HT1080 (cell line): Measurements from ENCODE around the gene SCAF11. TPM values are rescaled to one million over a fixed set of nuclear protein-coding genes. Genes with fewer than 3 reads are reported as not detected.

Experiments used
- DNase-seq: peaks from one replicate; pipeline ENCODE4 v3.0.0-alpha.2; 2015; ENCODE audit warnings: low read depth
- small RNA-seq: library from RNA; depleted of rRNA; stranded (forward); fragments of <200 nt; gene quantifications from one replicate; pipeline ENCODE3, GENCODE V24; 2014
- total RNA-seq: library from RNA; depleted of rRNA; stranded (reverse); fragments of >200 nt; shearing (Covaris generic); gene quantifications from 2 replicates; pipeline ENCODE4 v1.2.3, GENCODE V29; 2014

Gene SCAF11
- total RNA-seq, 1 experiment from 2014 or later, result 67.4 TPM

DNA sequence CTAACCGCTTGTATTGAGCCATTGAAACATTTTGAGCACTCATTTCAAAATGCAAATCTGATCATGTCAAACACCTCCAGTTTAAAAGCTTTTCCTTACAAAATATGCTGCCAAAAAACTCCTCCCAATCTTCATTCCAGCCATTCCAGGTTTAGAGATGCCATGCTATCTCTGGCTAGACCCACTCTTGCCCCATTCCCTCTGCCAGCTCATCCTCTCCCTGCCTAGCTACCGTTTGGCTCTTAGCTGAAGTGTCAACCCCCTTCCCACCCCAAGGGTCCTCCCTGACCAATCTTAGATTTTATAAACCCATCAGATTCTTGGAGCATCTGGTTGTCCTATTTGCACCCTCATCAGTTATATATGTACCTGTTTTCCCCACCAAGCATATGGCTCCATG is 75.0 kb downstream of the SCAF11 start:
- no peak for DNase-seq

DNA sequence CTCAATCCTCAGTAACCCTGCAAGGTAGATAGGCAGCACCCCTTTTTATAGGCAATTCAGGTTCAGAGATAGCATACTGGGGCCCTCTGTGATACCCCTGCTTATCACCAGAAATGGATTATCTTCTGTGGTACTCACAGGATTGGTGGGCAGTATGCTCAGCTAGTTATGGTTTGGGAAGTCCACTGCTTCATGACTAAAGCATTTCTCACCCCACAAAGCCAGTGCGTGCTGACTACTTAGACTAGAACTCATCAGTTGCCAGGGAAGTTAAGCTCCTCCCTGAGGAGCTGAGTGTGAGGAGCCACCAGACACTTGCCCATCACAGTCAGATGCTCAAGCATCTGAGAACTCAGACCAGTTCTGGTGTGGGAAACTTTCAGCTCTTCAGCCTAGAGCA is 76.3 kb downstream of the SCAF11 start:
- DNase-seq, result peak; percentile 78

DNA sequence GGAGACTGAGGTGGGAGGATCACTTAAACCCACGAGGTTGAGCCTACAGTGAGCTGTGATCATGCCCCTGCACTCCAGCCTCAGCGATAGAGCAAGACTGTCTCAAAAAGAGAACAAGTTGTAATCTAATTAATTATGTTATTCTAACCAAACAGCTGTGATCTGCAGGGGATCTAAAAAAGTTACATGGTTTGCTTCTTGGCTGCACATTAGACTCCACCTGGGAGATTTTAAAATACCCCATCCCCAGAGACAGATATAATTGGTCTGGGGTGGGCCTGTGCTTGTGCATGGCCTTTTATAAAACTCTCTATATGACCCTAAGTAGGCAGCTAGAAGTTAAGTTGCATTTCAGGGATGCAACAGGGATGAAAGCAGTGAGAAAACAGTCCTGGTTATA is 76.7 kb downstream of the SCAF11 start:
- no peak for DNase-seq

DNA sequence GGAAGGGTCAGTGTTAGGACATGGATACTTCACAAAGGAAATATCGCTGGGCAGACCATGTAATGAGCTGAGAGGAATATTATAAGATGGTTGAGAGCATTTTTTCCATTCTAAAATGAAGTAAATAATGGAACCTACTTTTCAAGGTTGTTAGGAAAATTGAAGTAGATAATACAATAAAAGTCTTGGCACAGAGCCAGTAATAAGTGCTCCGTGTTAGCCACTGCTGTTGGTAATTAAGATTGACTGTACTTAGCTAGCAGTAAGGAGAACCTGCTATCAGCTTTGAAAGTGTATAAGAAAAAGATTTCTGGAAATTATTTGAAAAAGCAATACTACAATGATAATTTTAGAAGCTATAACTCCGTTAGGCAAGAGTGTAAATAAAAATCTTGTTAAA is 77.6 kb downstream of the SCAF11 start:
- DNase-seq, result no peak

DNA sequence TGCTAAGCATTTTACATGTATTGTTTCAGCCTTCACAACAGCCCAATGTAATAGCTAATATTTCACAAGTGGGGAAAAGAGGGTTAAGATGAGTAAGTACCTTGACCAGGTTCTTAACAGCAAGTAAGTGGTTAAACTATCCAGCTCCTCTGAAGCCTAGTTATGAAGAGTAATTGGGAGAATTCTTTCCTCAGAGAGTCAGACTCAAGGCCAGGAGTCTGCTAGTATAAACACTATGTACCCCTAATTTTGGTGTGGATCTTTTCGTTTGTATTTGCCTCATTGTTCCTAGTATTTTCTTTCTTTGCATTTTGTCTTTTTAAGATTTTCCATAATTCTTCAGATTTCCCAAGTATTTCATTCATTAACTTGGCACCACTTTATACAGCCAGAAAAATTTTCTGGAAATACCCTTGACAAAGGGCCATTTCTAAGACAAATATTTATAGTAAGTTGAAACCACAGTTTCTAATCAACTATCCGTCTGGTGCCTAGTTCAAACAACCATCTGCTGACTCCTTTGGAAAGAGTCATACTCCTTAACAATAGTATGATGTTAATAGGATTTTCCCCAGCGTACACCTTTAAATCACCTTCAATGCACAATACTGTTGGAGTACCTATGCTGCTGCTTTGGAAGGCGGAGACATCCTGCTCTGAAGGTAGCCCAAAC is 81.2 kb downstream of the SCAF11 start:
- no peak for DNase-seq

DNA sequence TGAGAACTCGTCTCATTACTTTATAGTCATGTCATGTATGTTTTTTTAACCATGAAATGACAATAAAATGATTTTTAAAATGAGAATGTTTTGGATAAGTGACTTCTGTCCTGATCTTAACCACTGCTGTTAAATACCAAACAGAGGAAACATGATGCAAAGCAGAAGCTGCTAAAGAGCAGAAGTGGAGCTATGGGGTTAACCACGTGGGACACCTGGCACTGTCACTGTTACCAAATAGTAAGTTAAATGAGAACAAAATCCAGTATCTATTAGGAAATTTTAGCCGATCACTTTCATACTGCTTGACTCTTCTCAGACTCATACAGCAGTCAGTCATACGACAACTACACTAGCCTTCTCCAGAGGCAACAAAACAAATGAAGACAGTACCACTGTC is 82.4 kb downstream of the SCAF11 start:
- no peak for DNase-seq

DNA sequence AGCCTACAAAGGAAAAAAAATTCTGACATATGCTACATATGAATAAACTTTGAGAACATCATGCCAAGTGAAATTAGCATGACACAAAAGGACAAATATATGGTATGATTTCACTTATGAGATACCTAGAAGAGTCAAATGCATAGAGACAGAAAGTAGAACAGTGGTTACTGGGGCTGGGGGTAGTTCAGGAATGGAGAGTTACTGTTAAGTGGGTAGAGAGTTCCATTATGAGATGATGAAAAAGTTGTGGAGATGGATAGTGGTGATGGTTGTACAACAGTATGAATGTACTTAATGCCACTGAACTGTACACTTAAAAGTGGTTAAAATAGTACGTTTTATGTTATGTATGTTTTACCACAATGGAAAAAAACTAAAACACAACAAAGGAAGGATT is 92.3 kb downstream of the SCAF11 start:
- no peak for DNase-seq

DNA sequence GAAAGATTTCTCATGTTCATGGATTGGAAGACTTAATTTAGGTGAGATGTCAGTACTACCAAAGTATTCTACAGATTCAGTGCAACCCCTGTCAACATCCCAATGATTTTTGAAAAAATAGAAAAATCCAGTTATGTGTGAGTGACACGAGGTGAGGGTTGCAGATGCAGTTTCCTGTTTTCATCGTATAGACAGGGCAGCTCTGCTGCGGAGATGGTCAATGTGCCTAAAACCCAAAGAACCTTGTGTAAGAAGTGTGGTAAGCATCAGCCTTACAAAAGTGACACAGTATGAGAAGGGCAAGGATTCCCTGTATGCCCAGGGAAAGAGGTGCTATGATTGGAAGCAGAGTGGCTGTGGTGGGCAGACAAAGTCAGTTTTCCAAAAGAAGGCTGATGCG is 94.4 kb downstream of the SCAF11 start:
- DNase-seq, result no peak

DNA sequence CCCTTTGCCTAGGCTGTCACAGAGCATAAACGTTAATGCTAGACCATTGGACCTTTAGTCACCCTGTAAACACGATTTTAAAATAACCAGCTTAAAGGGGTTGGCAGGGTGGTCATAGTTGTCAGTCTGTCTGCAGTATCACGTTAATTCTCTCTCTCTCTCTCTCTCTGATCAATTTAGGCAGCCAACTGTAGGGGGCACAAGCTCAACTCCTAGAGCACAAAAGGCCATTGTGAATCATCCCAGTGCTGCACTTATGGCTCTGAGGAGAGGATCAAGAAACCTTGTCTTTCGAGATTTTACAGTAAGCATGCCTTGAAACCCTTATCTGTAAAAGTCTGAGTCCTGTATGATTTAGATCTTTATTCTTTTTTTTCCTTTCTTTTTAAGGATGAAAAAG is 97.1 kb downstream of the SCAF11 start:
- DNase-seq, result peak; percentile 33

DNA sequence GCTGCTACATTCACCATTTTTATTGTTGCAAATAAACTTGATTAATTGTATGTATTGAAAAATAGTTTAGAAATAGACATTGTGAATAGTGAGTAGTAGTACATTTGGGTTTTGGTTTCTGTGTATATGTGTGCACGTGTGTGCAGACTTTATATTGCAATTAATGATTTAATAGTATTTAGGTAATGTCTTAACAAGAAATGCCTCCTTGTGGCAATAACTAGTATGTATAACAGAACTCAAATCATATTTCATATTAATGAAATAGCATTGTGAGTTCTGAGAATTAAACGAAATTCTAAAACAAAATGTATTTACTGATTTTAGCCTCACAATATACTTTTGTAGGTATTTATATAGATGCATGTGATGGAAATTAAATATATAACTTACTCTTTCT is 100.1 kb downstream of the SCAF11 start:
- no peak for DNase-seq

DNA sequence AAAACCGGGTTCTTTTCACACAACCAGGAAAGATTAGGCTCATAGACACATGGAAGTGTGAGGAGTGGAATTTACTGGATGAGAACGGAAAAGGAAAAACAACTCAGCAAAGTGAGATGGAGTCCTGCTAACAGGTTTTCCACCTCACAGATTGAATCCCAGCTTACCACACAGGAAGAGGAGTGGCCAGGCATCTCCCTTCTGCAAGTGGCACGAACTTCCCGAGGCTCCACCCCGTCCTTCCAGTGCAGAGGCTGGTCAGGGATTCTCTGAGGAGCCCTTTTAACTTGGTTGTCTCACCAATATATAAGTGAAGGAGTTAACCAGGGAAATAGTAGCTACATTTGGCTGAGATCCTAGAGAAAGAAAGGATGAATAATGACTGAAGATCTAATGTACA is 102.8 kb downstream of the SCAF11 start:
- peak; percentile 1 for DNase-seq

DNA sequence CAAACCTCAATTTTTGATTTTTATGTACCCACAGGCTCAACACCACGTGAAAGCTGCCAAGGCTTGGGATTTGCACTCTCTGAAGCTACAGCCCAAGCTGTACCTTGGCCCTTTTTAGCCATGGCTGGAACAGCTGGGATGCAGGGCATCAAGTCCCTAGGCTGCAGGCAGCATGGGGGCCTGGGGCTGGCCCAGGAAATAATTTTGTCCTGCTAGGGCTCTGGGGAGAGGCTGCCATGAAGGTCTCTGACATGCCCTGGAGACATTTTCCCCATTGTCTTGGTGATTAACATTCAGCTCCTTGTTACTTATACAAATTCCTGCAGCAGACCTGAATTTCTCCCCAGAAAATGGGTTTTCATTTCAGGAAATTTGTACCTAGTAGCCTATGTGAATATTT is 103.7 kb downstream of the SCAF11 start:
- DNase-seq, result no peak

DNA sequence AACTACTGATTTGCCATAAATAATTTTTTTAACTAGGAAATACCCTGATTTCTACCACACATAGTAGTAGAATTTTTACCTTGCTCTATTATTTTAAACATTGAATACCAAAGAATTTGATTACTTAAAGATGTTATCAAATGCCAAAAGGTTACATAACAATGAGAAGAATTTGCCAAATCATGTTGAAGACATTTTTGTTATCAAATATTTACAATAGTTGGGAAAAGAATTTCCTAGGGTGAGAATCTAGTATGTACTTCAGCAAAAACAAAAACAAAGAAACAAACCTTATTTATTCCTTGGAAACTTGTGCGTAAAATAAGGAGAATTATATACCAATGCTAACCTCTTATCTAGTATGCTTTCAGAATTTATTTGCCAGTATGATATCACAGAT is 107.2 kb downstream of the SCAF11 start:
- no peak for DNase-seq

DNA sequence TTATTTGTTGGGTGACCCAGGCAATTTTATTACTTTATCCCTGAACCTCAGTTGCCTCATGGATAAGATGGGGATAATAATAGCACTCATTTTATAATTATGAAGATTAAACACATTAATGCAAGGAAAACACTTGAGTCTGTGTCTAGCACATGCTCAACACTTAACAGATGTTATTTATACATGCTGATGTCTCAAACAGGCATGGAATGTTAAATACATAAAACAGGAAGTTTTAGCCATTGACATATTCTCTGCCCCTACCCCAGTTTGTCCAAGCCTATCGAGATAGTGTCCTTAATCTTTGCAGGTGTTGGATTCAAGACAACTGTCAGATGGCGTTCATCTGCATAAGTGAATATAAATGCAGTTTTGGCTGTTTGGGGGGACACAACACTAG is 109.8 kb downstream of the SCAF11 start:
- DNase-seq, result no peak

DNA sequence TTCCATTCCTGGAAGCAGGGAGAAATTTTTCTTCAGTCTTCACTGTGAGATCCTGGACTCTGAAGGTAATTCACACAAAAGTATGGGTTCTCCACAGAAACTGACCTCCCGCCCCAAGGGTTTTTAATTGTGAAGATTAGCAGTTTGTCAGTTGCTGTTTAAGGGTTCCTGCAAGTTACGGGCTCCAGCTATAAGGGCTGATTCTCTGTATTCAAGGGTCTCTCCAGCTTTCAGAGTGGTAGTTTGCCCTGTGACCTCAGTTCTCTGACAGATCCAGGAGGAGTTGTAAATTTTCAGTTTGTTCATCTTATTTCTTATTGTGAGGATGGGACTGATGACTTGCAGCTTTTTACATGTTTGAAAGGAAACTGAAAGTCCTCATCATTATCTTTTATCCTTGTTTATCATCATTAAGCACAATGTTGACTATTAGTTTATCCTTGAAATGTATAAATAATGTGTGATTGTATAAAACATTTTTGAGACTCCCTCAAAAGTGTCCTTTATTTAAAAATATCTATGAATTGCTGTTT is 110.9 kb downstream of the SCAF11 start:
- DNase-seq, result no peak

DNA sequence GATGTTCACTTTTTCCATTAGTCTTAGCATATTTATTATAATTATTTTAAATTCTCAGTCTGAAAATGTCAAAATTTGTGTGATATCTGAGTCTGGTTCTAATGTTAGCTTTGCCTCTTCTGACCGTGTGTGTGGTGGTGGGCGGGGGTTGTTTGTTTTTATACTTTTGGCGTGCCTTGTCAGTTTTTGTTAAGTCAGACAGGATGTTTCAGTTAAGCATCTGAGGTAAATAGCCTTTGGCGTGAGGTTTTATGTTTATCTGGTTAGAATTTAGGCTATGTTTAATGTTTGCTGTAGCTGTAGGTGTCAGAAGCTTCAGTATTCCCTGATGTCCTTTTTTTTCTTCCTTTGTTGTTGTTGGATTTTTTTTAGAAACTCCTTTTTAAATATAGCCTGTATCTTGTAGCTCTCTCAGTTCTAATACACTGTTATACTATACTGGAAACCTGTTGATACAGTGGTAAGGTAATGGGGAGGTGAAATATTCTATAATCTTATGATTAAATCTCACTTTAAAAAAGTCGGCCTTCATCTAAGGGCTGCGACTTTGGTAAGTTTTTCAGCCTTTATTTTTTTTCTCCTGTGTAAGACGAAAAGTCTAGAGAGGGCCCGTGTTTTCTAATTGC is 111.6 kb downstream of the SCAF11 start:
- DNase-seq, result no peak

DNA sequence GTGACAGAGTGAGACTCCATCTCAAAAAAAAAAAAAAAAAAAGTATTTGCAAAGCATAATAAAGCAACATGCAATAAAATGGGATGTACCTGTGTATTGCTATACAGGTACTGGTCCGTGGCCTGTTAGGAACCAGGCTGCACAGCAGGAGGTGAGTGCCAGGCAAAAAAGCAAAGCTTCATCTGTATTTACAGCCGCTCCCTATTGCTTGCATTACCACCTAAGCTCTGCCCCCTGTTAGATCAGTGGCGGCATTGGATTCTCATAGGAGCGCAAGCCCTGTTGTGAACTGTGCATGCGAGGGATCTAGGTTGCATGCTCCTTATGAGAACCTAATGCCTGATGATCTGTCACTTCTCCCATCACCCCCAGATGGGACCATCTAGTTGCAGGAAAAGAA is 113.3 kb downstream of the SCAF11 start:
- DNase-seq, result no peak

DNA sequence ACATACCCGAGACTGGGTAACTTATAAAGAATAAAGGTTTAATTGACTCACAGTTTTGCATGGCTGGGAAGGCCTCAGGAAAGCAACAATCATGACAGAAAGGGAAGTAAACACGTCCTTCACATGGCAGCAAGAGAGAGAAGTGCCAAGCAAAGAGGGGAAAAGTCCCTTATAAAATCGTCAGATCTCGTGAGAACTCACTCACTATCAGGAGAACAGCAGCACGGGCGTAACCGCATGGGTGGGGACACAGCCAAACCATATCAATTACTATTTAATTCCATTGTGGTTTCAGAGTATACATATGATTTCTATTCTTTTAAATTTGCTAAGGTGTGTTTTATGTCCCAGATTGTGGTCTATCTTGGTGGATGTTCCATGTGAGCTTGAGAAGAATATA is 117.9 kb downstream of the SCAF11 start:
- no peak for DNase-seq

Small RNA genes within 50 kb of the gene (small RNA-seq; reads per million reads assigned to genes)
- not detected for gene RN7SL246P
